ENCODE measurements around the gene ALX1. TPM values are rescaled to one million over a fixed set of nuclear protein-coding genes. Genes with fewer than 3 reads are reported as not detected.
A peak's percentile ranks its signal among the peaks of the same experiment; 100 is the strongest.

Gene ALX1
- total RNA-seq, 1 experiment from 2014 or later, result 2.1 TPM

DNA sequence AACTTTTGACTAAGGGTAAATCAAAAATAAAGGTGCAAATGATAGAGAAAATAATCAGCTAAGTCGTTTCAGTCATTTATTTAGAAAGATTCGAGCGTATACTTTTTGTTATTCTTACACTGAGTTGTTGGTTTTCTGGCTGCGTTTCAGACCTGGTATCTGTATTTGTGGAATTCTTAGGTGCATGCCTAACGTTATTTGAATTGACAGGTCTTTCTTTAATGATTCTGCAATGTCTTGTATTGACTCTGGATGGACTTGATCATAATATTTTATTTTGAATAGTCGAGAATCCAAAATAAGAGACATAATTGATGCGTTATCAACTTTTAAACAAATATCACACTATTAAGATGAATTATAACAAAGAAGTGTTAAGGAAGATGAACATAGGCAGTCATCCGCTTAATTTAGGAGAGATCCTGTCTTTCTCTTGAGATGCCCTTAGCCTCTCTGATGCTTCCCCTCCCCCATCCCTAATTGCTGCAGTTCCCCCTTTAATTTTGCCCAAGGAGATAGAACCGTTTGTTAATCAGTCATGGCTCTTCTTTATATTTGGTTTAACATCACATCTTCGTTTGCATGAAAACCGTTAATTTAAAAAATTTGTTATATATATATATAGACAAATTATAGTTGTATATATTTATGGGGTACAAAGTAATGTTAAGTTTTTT is 1.8 kb downstream of the ALX1 start:
- Histone ChIP-seq H2AFZ (ENCODE audit: low read length) (no peak overlapping the region), H2AK5ac (ENCODE audit: insufficient read length, low read length) (no peak overlapping the region), H3K14ac (ENCODE audit: insufficient read depth, low read length) (no peak overlapping the region), H3K27me3 (ENCODE audit: insufficient read depth, low read length) (peaks cover 27% of the 10 kb centered on the region), H3K4me1 (ENCODE audit: insufficient read depth, low read length) (no peaks in the 10 kb centered on the region), H3K9me3 (ENCODE audit: control insufficient read depth, low read depth, low read length) (no peaks in the 10 kb centered on the region), H3T11ph (ENCODE audit: low read length) (no peak overlapping the region), H4K20me1 (ENCODE audit: control insufficient read depth, insufficient read depth, insufficient read length) (no peaks in the 10 kb centered on the region), H3K79me1 (ENCODE audit: insufficient read depth, low read depth, low read length, poor library complexity, severe bottlenecking) (no peaks in the 10 kb centered on the region), H3K18ac (ENCODE audit: insufficient read length, low read depth, low read length) (no peak overlapping the region), H3K4me2 (ENCODE audit: insufficient read depth, insufficient read length, low read length) (peak overlapping the region; percentile 87), H2BK12ac (ENCODE audit: insufficient read length, low read depth, low read length) (no peak overlapping the region), H2BK5ac (ENCODE audit: insufficient read length, low read length) (no peak overlapping the region), H4K5ac (ENCODE audit: insufficient read length, low read depth, low read length) (no peak overlapping the region), H2BK120ac (ENCODE audit: low read depth, low read length, poor library complexity, severe bottlenecking) (no peak overlapping the region), H2BK15ac (ENCODE audit: low read depth, low read length) (no peak overlapping the region), H3K56ac (ENCODE audit: insufficient read length, low read depth, low read length) (no peak overlapping the region), H4K8ac (replicated peaks; ENCODE audit: insufficient read length, low read depth, low read length) (no peak overlapping the region), H3K4ac (ENCODE audit: low read depth, low read length) (no peak overlapping the region), H3K23me2 (ENCODE audit: insufficient read length, low read depth, low read length, poor library complexity, severe bottlenecking) (peaks cover 21% of the 10 kb centered on the region), H3K23ac (ENCODE audit: insufficient read length, low read depth, low read length) (no peak overlapping the region), H2BK20ac (ENCODE audit: low read depth, low read length, poor library complexity, severe bottlenecking) (no peak overlapping the region), H3K79me2 (ENCODE audit: insufficient read depth, low read length) (no peaks in the 10 kb centered on the region), H4K91ac (ENCODE audit: insufficient read length, low read depth, low read length) (no peak overlapping the region), H3K27ac (ENCODE audit: insufficient read length, low read depth, low read length) (no peak overlapping the region), H3K9ac (ENCODE audit: extremely low read depth, insufficient read length, low read length) (no peak overlapping the region)
- peak overlapping the region; percentile 76 to 87 for H3K4me3 Mint-ChIP-seq
- WGBS (ENCODE audit: extremely low coverage, insufficient read length, low lambda C conversion rate), result no CpG with 5 or more reads among the region's 11 CpGs
- no peak for DNase-seq
- H3K27ac Mint-ChIP-seq, result no peak overlapping the region
- TF ChIP-seq, protein P1, sequence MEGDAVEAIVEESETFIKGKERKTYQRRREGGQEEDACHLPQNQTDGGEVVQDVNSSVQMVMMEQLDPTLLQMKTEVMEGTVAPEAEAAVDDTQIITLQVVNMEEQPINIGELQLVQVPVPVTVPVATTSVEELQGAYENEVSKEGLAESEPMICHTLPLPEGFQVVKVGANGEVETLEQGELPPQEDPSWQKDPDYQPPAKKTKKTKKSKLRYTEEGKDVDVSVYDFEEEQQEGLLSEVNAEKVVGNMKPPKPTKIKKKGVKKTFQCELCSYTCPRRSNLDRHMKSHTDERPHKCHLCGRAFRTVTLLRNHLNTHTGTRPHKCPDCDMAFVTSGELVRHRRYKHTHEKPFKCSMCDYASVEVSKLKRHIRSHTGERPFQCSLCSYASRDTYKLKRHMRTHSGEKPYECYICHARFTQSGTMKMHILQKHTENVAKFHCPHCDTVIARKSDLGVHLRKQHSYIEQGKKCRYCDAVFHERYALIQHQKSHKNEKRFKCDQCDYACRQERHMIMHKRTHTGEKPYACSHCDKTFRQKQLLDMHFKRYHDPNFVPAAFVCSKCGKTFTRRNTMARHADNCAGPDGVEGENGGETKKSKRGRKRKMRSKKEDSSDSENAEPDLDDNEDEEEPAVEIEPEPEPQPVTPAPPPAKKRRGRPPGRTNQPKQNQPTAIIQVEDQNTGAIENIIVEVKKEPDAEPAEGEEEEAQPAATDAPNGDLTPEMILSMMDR (conservative IDR thresholded peaks at IDR 0.05), result no peak
- H3K27me3 Mint-ChIP-seq (ENCODE audit: low read depth), result peaks cover 42% of the 10 kb centered on the region
- no peaks in the 10 kb centered on the region; a peak in 1 of 7 replicates for H3K36me3 Mint-ChIP-seq (ENCODE audit: insufficient read depth in 1 of 3, low read depth in 3 of 3)
- H3K9me3 Mint-ChIP-seq, result peaks cover 0 to 3% of the 10 kb centered on the region in 2 experiments; a peak in 1 of 5 replicates
- H3K4me1 Mint-ChIP-seq, result peaks cover 19 to 33% of the 10 kb centered on the region in 2 experiments

All from H9 (cell line).